CD14-positive monocyte (primary cell): Measurements from ENCODE around the gene TPRG1. TPM values are rescaled to one million over a fixed set of nuclear protein-coding genes. Genes with fewer than 3 reads are reported as not detected.
"Not testable (repeated sequence)": the region's sequence is repeated elsewhere in the genome, so short reads cannot be mapped to it uniquely, and the experiment has no call there.

Source experiments
- DNase-seq, 3 donors: peaks; one replicate each; pipeline ENCODE4 v3.0.0-alpha.2; 2011 to 2022
- H2AFZ ChIP-seq: 2 replicates; pipeline ENCODE4 v1.6.0; 2012; ENCODE audit warnings: mild to moderate bottlenecking, low read depth, low read length, inconsistent platforms; ENCODE audit not compliant: insufficient read depth, poor library complexity, severe bottlenecking
- H3K27ac ChIP-seq, 2 donors: 1 replicate in 1 of 2; 2 replicates in 1 of 2; pipeline ENCODE4 v1.5.1; 2012 to 2013; ENCODE audit warnings: low read length in 2 of 2, control low read depth in 1 of 2, inconsistent platforms in 1 of 2, low read depth in 1 of 2, mild to moderate bottlenecking in 1 of 2
- H3K27me3 ChIP-seq, 2 donors: one replicate each; pipeline versions ENCODE4 v1.6.0 to v1.6.1; 2011 to 2013; ENCODE audit warnings: low read length in 2 of 2; ENCODE audit not compliant: control insufficient read depth in 2 of 2, insufficient read depth in 2 of 2
- H3K36me3 ChIP-seq, 2 donors: replicated peaks in 1 of 2; 1 replicate in 1 of 2; 2 replicates in 1 of 2; pipeline versions ENCODE4 v1.5.1 to v1.6.1; 2012 to 2013; ENCODE audit warnings: low read length in 2 of 2, control low read depth in 1 of 2, inconsistent platforms in 1 of 2, mild to moderate bottlenecking in 1 of 2; ENCODE audit not compliant: insufficient read depth in 2 of 2, control insufficient read depth in 1 of 2
- H3K4me1 ChIP-seq, 2 donors: 1 replicate in 1 of 2; 2 replicates in 1 of 2; pipeline versions ENCODE4 v1.5.1 to v1.6.1; 2012 to 2013; ENCODE audit warnings: low read length in 2 of 2, control low read depth in 1 of 2, inconsistent platforms in 1 of 2, mild to moderate bottlenecking in 1 of 2, moderate library complexity in 1 of 2; ENCODE audit not compliant: insufficient read depth in 2 of 2, control insufficient read depth in 1 of 2
- H3K4me2 ChIP-seq: replicated peaks from 2 replicates; pipeline ENCODE3; 2012; ENCODE audit warnings: low read length, moderate library complexity, mild to moderate bottlenecking; ENCODE audit not compliant: poor library complexity, severe bottlenecking; ENCODE audit errors: extremely low read depth
- H3K4me3 ChIP-seq, 3 experiments: fragments of 200-600 bp in 1 of 3; sonication (generic) in 1 of 3; replicated peaks in 1 of 3; 1 replicate in 2 of 3; 2 replicates in 1 of 3; pipeline ENCODE4 v1.5.1; 2011 to 2013; ENCODE audit warnings: low read length in 3 of 3, mild to moderate bottlenecking in 3 of 3, control low read depth in 2 of 3, low read depth in 2 of 3, inconsistent platforms in 1 of 3, moderate library complexity in 1 of 3
- H3K79me2 ChIP-seq: 2 replicates; pipeline ENCODE4 v1.6.0; 2012; ENCODE audit warnings: mild to moderate bottlenecking, control low read depth, inconsistent platforms, low read length, moderate library complexity; ENCODE audit not compliant: insufficient read depth
- H3K9ac ChIP-seq: 2 replicates; pipeline ENCODE4 v1.6.0; 2017; ENCODE audit warnings: low read length, mild to moderate bottlenecking; ENCODE audit not compliant: insufficient read depth, poor library complexity, severe bottlenecking
- H3K9me3 ChIP-seq, 2 donors: replicated peaks in 1 of 2; 1 replicate in 1 of 2; 2 replicates in 1 of 2; pipeline versions ENCODE4 v1.5.1 to v1.6.1; 2012 to 2013; ENCODE audit warnings: low read length in 2 of 2, control low read depth in 1 of 2; ENCODE audit not compliant: control insufficient read depth in 1 of 2, insufficient read depth in 1 of 2
- H4K20me1 ChIP-seq: 2 replicates; pipeline ENCODE4 v1.6.0; 2012; ENCODE audit warnings: mild to moderate bottlenecking, low read length, control low read depth, moderate library complexity; ENCODE audit not compliant: insufficient read depth
- H3K27ac Mint-ChIP-seq, 7 donors: one replicate each; pipeline ENCODE4 v1.8.0; 2020; ENCODE audit warnings: mild to moderate bottlenecking in 7 of 7, mixed read lengths in 7 of 7, moderate library complexity in 6 of 7, inconsistent platforms in 2 of 7
- H3K27me3 Mint-ChIP-seq, 3 donors: one replicate each; pipeline ENCODE4 v1.8.0; 2021 to 2022; ENCODE audit warnings: low read depth in 3 of 3, mild to moderate bottlenecking in 3 of 3, mixed read lengths in 3 of 3, moderate library complexity in 3 of 3, inconsistent platforms in 1 of 3
- H3K36me3 Mint-ChIP-seq, 2 donors: one replicate each; pipeline ENCODE4 v1.8.0; 2020; ENCODE audit warnings: mixed read lengths in 2 of 2, inconsistent platforms in 1 of 2, mild to moderate bottlenecking in 1 of 2
- H3K4me1 Mint-ChIP-seq: one replicate; pipeline ENCODE4 v1.8.0; 2020; ENCODE audit warnings: mild to moderate bottlenecking, mixed read lengths
- H3K4me3 Mint-ChIP-seq, 2 donors: one replicate each; pipeline ENCODE4 v1.8.0; 2020; ENCODE audit warnings: mild to moderate bottlenecking in 2 of 2, mixed read lengths in 2 of 2, moderate library complexity in 1 of 2
- H3K9me3 Mint-ChIP-seq, 7 donors: one replicate each; pipeline ENCODE4 v1.8.0; 2020 to 2022; ENCODE audit warnings: mixed read lengths in 7 of 7, mild to moderate bottlenecking in 6 of 7, moderate library complexity in 6 of 7, inconsistent platforms in 2 of 7
- WGBS: methylation state at CpG from one replicate; pipeline ENCODE4 v1.1.5; 2013; ENCODE audit warnings: missing lambda C conversion rate; ENCODE audit not compliant: insufficient coverage; 5-methylcytosine and 5-hydroxymethylcytosine counted together
- intact Hi-C, 2 donors: fragments of 100-400 bp; cut with micrococcal nuclease; formaldehyde crosslinking; loops; one replicate each; pipeline versions ENCODE4 v1.15.0 to v1.15.1; 2023
- polyA plus RNA-seq, 3 donors: library from polyadenylated mRNA; depleted of rRNA in 1 of 3; unstranded in 2 of 3; stranded (reverse) in 1 of 3; fragments of 300-500 nt in 2 of 3; fragments of >200 nt in 1 of 3; fragmentation: Illumina TruSeq in 2 of 3; gene quantifications; 1 replicate in 2 of 3; 2 replicates in 1 of 3; pipeline ENCODE4 v1.2.3, GENCODE V29; 2012 to 2021
- TF ChIP-seq, protein P1 (sequence below): fragments of 200-600 bp; IDR thresholded peaks from one replicate; pipeline ENCODE4 v1.8.0; 2022; ENCODE audit warnings: antibody characterized with exemption, mild to moderate bottlenecking

The TPRG1 gene
- polyA plus RNA-seq, 3 donors: 0.14 to 1.7 (median 0.55) TPM

- intact Hi-C loops: no loop called here
- Histone ChIP-seq H3K27ac (no peak overlapping the region), H3K9me3 (no peaks in the 10 kb centered on the region), H3K27me3 (no peaks in the 10 kb centered on the region), H3K79me2 (no peaks in the 10 kb centered on the region), H3K4me3 (no peak overlapping the region), H2AFZ (no peak overlapping the region), H3K9ac (no peak overlapping the region), H3K4me1 (no peaks in the 10 kb centered on the region), H3K36me3 (no peaks in the 10 kb centered on the region), H4K20me1 (no peaks in the 10 kb centered on the region), H3K4me2 (no peak overlapping the region)
- Mint-ChIP-seq H3K4me3 (no peak overlapping the region), H3K27ac (no peak overlapping the region), H3K36me3 (no peaks in the 10 kb centered on the region), H3K9me3 (no peaks in the 10 kb centered on the region), H3K4me1 (peaks cover 7% of the 10 kb centered on the region), H3K27me3 (peaks cover 0 to 1% (median 0%) of the 10 kb centered on the region in 3 donors)
- peak in 1 of 3 donors; percentile 3 for DNase-seq
- WGBS: 0% methylated on average over 1 of the region's 5 CpGs
- TF ChIP-seq, protein P1, sequence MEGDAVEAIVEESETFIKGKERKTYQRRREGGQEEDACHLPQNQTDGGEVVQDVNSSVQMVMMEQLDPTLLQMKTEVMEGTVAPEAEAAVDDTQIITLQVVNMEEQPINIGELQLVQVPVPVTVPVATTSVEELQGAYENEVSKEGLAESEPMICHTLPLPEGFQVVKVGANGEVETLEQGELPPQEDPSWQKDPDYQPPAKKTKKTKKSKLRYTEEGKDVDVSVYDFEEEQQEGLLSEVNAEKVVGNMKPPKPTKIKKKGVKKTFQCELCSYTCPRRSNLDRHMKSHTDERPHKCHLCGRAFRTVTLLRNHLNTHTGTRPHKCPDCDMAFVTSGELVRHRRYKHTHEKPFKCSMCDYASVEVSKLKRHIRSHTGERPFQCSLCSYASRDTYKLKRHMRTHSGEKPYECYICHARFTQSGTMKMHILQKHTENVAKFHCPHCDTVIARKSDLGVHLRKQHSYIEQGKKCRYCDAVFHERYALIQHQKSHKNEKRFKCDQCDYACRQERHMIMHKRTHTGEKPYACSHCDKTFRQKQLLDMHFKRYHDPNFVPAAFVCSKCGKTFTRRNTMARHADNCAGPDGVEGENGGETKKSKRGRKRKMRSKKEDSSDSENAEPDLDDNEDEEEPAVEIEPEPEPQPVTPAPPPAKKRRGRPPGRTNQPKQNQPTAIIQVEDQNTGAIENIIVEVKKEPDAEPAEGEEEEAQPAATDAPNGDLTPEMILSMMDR: no peak
Measured at GRCh38 chr3:189324538-189325138, 152.9 kb downstream of the TPRG1 start.

GRCh38 chr3:189325454-189325853, 153.7 kb downstream of the TPRG1 start:
- Histone ChIP-seq H3K4me3 (no peak overlapping the region), H3K79me2 (no peaks in the 10 kb centered on the region), H3K36me3 (no peaks in the 10 kb centered on the region), H3K27ac (no peak overlapping the region), H3K9me3 (no peaks in the 10 kb centered on the region), H3K9ac (no peak overlapping the region), H4K20me1 (no peaks in the 10 kb centered on the region), H3K27me3 (no peaks in the 10 kb centered on the region), H2AFZ (no peak overlapping the region), H3K4me2 (no peak overlapping the region), H3K4me1 (no peaks in the 10 kb centered on the region)
- no peak overlapping the region for H3K4me3 Mint-ChIP-seq
- no peak for DNase-seq
- TF ChIP-seq, protein P1: no peak
- H3K36me3 Mint-ChIP-seq: no peaks in the 10 kb centered on the region
- H3K27me3 Mint-ChIP-seq: peaks cover 0 to 1% (median 0%) of the 10 kb centered on the region in 3 donors
- intact Hi-C loops: no loop called here
- H3K4me1 Mint-ChIP-seq: peaks cover 7% of the 10 kb centered on the region
- no peaks in the 10 kb centered on the region for H3K9me3 Mint-ChIP-seq
- no peak overlapping the region for H3K27ac Mint-ChIP-seq
- WGBS: 80% methylated on average over 1 of the region's 3 CpGs

- H4K20me1 ChIP-seq, H3K4me3 Mint-ChIP-seq, H3K27me3 Mint-ChIP-seq, H3K4me2 ChIP-seq, H2AFZ ChIP-seq, H3K36me3 ChIP-seq, DNase-seq, H3K79me2 ChIP-seq, H3K9me3 ChIP-seq, H3K27me3 ChIP-seq, H3K4me3 ChIP-seq, H3K27ac ChIP-seq, intact Hi-C loops, H3K4me1 Mint-ChIP-seq, H3K9me3 Mint-ChIP-seq, H3K36me3 Mint-ChIP-seq, H3K4me1 ChIP-seq, H3K9ac ChIP-seq: not testable (repeated sequence)
- H3K27ac Mint-ChIP-seq: peak overlapping the region in 1 of 7 donors; percentile 21
- WGBS: no CpG with 5 or more reads among the region's 4 CpGs
Measured at GRCh38 chr3:189329630-189330029, 157.9 kb downstream of the TPRG1 start.
